Erythroblast (primary cell): ENCODE results near the gene NMNAT2.

Experiments used
- DNase-seq, 2 experiments: peaks; one replicate each; lab custom pipeline; 2025; lab: John Stamatoyannopoulos, UW
- GATA1 ChIP-seq: IDR thresholded peaks from 2 replicates; pipeline ENCODE4 v1.6.1; 2011; ENCODE audit warnings: low read depth, mild to moderate bottlenecking, control low read depth, low read length, moderate library complexity
- POLR2A ChIP-seq: IDR thresholded peaks from 2 replicates; pipeline ENCODE4 v1.6.1; 2011; ENCODE audit warnings: mild to moderate bottlenecking, low read length

NMNAT2 gene

DNA sequence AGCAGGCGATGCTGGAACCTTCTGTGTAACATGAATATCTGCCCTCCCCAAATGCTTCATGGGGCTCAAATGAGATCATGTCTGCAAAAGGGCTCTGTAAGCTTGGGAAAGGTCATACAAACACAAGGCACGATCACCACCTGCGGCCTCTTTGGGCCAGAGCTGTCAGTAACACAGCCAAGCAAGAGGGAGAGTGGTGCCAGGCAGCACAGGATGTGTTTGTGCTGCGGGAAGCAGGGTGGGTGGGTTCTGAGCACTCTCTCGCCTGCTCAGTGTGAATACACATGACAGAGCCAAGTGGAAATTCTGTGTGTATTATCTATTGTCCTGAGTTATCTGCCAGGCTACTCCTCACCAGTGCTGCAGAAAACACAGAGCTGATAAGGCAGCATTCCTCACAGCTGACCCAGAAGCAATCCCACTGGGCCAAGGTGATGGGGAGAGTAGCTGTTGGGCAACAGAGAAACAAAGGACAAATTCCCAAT, 130.9 kb downstream of the NMNAT2 start:
- TF ChIP-seq POLR2A = no peak
- no peak for TF ChIP-seq GATA1
- peak in 1 of 2 experiments; percentile 49 for DNase-seq

GRCh38 chr1:183285746-183286145, 132.4 kb downstream of the NMNAT2 start:
- TF ChIP-seq POLR2A = no peak
- TF ChIP-seq GATA1 = no peak
- DNase-seq = no peak

DNA sequence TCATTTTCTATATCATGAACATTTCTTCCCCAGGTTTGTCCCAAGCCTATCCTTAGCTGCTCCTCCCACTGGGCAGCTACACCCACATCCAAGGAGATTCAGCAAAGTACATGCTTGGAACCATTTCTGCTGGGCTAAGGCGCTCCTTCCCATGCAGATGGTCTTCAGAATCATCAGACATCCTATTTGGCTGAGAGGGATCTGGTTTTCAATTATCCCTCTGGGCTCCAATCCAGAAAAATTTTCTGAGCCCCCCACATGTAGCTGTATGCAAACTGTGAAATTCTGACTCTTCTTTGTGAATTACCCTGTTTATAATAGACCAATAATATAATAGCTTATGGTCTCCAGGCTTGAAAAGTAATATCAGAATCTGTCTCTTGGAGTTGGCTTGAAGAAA, 132.9 kb downstream of the NMNAT2 start:
- TF ChIP-seq GATA1 (no peak), POLR2A (no peak)
- DNase-seq = no peak

DNA sequence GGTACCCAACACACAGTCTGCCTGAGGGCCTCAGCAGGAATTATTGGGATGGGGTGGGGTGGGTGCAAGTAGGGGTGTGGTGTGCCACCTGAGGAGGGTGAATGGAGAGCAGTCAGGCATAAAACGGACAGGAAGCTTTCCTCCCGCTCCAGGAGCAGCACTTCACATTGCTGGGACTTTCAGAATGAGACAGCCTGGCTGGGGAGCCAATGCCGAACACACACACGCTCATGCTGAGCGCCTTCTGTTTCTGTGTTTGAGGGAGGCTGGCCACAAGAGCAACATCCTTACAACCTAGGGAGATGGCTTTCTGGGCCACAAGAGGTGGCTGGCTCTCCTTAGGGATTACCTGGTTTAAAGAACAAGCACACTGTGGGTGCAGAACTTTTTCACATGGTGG, 134.1 kb downstream of the NMNAT2 start:
- no peak for TF ChIP-seq GATA1
- TF ChIP-seq POLR2A = no peak
- no peak for DNase-seq

DNA sequence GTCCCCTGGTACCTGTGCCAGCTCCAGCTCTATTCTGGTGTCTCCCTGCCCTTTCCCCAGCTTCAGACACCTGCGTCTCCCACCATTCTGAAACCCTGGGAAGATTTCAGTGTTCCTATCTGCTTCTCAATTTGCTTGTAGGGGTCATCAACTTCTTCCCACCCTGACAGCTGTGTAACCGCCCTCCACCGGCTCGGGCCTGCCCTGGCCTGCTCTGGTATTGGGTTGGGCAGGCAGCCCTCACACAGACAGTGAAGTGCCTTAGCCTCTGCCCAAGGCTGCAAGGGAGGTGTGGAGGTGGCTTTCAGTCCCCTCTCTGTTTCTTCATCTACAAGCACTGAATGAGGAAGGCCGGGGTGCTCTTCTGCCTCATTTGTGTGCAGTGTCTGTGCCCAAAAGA, 134.9 kb downstream of the NMNAT2 start:
- no peak for DNase-seq
- TF ChIP-seq GATA1 = no peak
- no peak for TF ChIP-seq POLR2A

- TF ChIP-seq POLR2A (no peak), GATA1 (no peak)
- DNase-seq = no peak
Observed at GRCh38 chr1:183282101-183282855, 135.9 kb downstream of the NMNAT2 start.

DNA sequence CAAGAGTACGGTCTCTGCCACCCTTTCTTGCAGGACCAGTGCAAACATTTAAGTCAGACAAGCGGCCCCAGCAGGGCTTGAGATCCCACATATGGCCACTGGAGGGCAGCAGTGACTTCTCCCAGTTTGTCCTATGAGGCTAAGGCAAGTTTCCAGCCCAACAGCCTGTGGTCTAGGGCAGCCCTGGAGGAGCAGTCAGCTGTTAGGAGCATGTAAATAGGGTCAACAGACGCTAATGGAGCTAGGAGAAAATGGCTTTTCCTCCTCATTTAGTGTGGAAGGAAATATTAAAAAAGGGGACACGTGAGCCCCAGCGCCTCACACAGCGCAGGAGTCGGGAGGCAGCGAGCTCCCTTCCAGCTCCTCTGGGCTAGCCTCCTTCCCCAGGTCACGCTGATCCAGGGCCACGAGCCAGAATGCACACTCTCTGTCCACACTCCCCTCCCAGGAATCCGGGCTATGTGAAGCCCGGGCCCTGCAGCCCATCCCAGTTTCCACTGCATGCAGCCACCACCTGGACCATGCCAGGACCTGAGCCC, 136.6 kb downstream of the NMNAT2 start:
- peak; percentile 74 to 84 for DNase-seq
- TF ChIP-seq GATA1 = no peak

DNA sequence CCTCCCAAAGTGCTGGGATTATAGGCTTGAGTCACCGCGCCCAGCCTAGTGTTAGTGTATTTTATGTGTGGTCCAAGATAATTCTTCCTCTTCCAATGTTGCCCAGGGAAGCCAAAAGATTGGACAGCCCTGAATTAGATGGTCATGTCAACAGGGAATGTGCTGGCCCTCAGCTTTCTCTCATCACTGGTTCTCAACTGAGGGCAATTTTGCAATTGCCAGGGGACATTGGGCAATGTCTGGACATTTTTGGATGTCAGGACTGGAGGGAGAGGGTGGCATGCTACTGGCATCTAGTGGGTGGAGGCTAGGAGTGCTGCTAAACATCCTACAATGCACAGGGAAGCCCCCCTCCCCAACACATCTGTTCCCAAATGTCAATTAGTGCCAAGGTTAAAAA, 137.1 kb downstream of the NMNAT2 start:
- TF ChIP-seq POLR2A (no peak), GATA1 (no peak)
- no peak for DNase-seq

DNA sequence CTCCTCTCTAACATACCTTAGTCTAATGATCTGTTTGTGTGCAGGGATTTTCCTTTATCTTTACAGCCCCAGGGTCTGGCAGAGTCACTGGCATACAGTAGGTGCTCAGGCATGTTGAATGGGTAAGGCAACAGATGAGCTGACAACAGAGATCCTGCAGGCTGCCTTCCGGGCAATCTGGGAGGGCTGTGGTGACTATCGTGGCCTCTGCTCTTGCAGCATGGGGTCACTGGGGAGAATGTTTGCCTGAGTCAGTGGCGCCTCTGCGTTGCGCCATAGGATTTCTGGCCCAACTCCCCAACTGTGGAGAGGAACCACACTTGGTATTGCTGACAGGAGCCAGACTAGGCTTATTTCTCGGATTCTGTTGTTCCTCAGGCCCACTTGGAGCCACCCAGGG, 138.3 kb downstream of the NMNAT2 start:
- DNase-seq = no peak
- TF ChIP-seq GATA1 (no peak), POLR2A (no peak)

DNA sequence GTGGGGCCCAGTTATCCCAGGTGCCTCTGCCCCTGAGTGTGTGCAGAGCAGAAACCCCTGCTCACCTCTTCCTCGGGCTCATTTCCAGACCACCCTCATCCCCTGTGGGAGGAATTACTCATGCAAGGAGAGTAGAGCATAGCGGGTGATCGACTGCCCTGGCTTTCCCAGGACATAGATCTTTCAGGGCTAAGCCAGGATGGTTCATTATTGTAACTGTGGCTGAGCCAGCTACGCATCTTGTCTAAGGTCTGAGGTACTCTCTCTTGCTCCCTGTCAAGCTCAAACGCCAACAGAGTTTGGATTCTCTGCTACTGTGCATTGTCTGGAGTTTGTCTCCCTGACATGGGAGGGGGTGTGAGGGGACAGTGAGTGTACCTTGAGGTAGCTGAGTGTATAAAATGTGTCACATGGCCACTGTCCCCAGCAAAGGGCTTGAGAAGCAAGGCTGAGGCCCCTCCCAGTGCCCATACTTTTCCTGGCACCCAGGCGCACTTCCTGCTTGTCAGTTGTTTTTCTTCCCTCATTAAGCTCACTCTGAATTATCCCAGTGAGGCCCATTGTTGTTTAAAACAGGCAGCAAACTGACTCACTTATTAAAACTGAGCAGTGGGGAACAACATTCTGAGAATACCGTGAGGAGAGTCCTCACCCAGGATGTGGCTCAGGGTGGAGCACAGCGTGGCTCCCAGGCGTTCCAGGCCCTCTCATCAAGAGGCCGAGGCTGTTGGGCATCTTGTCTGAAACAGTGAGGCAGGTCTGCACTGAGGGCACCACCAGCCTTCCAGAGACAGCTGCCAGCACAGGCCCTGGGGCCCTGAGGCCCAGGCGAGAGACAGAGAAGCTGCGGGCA, 139.2 kb downstream of the NMNAT2 start:
- no peak for DNase-seq
- no peak for TF ChIP-seq GATA1
- no peak for TF ChIP-seq POLR2A

DNA sequence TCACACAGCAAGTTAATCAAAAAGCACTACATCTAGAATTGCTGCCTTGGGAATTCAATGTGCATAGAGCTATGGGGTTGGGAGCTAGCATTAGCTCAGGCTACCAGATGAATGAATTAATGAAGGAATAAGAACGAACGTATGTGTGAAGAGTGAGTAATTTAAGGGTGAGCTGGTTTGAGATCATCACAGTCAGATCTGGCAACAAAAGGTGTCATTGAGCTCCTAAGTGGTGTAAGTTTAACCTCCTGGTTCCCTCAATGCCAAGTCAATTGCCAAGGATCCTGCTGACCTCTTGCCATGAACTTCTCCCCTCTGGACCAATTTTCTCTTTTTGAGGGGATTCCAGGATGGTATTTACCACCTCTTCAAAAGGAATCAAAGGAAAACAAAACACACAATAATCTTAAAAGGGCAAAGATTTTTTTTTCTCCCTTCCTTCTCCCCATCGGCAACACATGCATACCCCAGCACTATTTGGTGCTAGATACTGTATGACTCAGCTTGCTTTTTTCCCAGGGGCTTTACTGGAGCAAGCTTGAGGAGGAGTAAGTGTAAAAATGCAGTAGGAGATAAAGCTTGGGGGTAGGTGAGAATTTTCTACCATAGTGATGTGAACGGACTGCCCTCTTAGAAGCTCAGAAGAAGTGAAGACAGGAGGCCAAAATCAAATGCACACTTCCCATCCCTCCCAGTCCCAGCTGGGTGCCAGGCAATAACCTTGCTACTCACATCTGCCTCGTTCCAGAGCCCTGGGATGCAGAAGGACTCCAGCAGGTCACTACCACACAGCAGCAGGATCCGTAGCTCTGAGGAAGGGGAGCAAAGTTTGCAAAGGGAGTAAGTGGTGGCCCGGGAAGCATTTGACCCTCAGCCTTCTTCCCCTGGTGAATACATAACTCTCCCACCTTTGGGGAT, 140.1 kb downstream of the NMNAT2 start:
- no peak for DNase-seq
- TF ChIP-seq POLR2A = no peak
- no peak for TF ChIP-seq GATA1

DNA sequence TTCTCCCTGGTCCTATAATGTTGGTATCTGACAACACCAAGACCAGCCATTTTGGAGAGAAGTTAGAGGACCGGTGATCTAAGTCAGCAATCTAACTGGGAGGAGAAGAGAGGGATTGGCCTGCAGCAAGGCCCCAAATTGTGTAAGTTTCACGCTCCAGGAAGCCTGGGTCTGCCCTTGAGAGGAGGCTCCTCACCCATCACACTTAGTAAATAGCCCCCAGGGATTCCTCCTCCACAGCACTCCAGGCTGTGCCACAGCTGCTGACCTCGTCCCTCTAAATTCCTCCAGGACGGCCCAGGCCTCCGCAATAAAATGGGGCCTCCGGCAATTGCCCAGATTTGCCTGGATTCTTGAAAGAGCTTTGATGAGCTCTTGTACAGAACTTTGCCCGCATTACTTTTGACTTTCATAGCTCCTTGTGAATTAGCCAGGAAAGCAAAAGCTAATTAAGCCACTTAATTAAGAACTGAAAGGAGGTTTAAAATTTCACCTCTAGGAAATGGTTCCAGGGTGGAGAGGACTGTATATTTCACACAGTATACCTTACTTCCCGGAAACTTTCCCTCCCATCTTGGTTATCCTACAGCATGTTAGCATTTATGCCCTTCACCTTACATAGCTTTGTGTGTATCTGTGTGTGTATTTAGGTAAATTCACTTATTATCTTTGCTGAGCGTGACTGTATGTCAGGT, 141.6 kb downstream of the NMNAT2 start:
- no peak for DNase-seq
- TF ChIP-seq POLR2A (no peak), GATA1 (no peak)
